HepG2 (cell line): ENCODE results near the gene FEM1C. TPM values are rescaled to one million over a fixed set of nuclear protein-coding genes. Genes with fewer than 3 reads are reported as not detected.

ENCODE experiments used
- ATAC-seq: fragments of 200-7000 bp; cut with Tn5 transposase; 3 replicates; pipeline ENCODE4 v1.9.1; 2020; ENCODE audit warnings: mild to moderate bottlenecking, moderate library complexity
- BruUV-seq: library from RNA; stranded (reverse); fragments of 400-500 nt; replicated peaks from 2 replicates; lab custom pipeline; 2021; lab: Mats Ljungman, UMichigan
- CTCF ChIA-PET: fragments of 300-600 bp; formaldehyde crosslinking; extraction: SDS; loops from one replicate; lab custom pipeline; 2021; ENCODE audit warnings: low total read pairs, inconsistent platforms, low intra/inter-chr PET ratio; lab: Yijun Ruan, JAX
- POLR2A ChIA-PET: fragments of 350-600 bp; sonication (Branson Sonifier 250); formaldehyde crosslinking; loops from one replicate; lab custom pipeline; 2020; ENCODE audit warnings: antibody characterized with exemption, inconsistent platforms; lab: Yijun Ruan, JAX
- DNase-seq: peaks from one replicate; pipeline ENCODE4 v3.0.0-alpha.2; 2015; ENCODE audit warnings: low spot score
- FAIRE-seq: peaks from 3 replicates; lab custom pipeline; 2011; peaks lifted over from hg19 to GRCh38; lab: Jason Lieb, UNC
- H2AFZ ChIP-seq: one replicate; pipeline ENCODE4 v1.6.1; 2011; ENCODE audit warnings: low read length, inconsistent platforms
- H3K27ac ChIP-seq: fragments of 300-600 bp; 3 replicates; pipeline ENCODE4 v1.8.0; 2011; ENCODE audit warnings: mixed run types, mild to moderate bottlenecking, mixed read lengths, low read length, inconsistent platforms; ENCODE audit not compliant: insufficient read depth; ENCODE audit errors: extremely low read length
- H3K27me3 ChIP-seq, 2 experiments: fragments of 200-600 bp in 1 of 2; 2 replicates in 1 of 2; 3 replicates in 1 of 2; pipeline versions ENCODE4 v1.6.0 to v1.8.0; 2011; ENCODE audit warnings: low read length in 2 of 2, mild to moderate bottlenecking in 2 of 2, moderate library complexity in 2 of 2, inconsistent platforms in 1 of 2; ENCODE audit not compliant: insufficient read depth in 2 of 2, control insufficient read depth in 1 of 2
- H3K36me3 ChIP-seq, 2 experiments: fragments of 200-600 bp in 1 of 2; replicated peaks in 1 of 2; 2 replicates in 1 of 2; 3 replicates in 1 of 2; pipeline versions ENCODE4 v1.5.1 to v1.8.0; 2011; ENCODE audit warnings: low read length in 2 of 2, inconsistent platforms in 1 of 2; ENCODE audit not compliant: insufficient read depth in 2 of 2, control insufficient read depth in 1 of 2
- H3K4me1 ChIP-seq: 2 replicates; pipeline ENCODE4 v1.5.1; 2012; ENCODE audit warnings: low read length, inconsistent platforms; ENCODE audit not compliant: insufficient read depth
- H3K4me2 ChIP-seq: 2 replicates; pipeline ENCODE4 v1.6.0; 2011; ENCODE audit warnings: low read depth, low read length, inconsistent platforms
- H3K4me3 ChIP-seq, 3 experiments: fragments of 200-600 bp in 1 of 3; sonication (generic), shearing (Covaris generic) in 1 of 3; replicated peaks in 1 of 3; 2 replicates each; pipeline ENCODE4 v1.5.1; 2011 to 2016; ENCODE audit warnings: low read length in 3 of 3, inconsistent platforms in 2 of 3, low read depth in 2 of 3, mild to moderate bottlenecking in 2 of 3, control low read depth in 1 of 3, mixed read lengths in 1 of 3; ENCODE audit not compliant: insufficient read depth in 1 of 3
- H3K79me2 ChIP-seq: one replicate; pipeline ENCODE4 v1.6.1; 2011; ENCODE audit warnings: low read length, inconsistent platforms; ENCODE audit not compliant: insufficient read depth
- H3K9ac ChIP-seq: 2 replicates; pipeline ENCODE4 v1.6.0; 2011; ENCODE audit warnings: mild to moderate bottlenecking, low read depth, low read length, inconsistent platforms; ENCODE audit not compliant: insufficient read depth
- H3K9me3 ChIP-seq: 2 replicates; pipeline ENCODE4 v1.5.1; 2012; ENCODE audit warnings: mild to moderate bottlenecking, low read length
- H4K20me1 ChIP-seq: 2 replicates; pipeline ENCODE4 v1.6.0; 2011; ENCODE audit warnings: inconsistent platforms, mild to moderate bottlenecking, low read length, moderate library complexity; ENCODE audit not compliant: insufficient read depth
- GATA4 ChIP-seq: sonication (generic); IDR thresholded peaks from 2 replicates; pipeline ENCODE4 v1.6.1; 2016; ENCODE audit warnings: antibody characterized with exemption, low read depth, borderline replicate concordance
- IKZF1 ChIP-seq: fragments of 450-650 bp; IDR thresholded peaks from 2 replicates; pipeline ENCODE4 v1.7.1; 2016
- JUND ChIP-seq: sonication (generic); formaldehyde crosslinking; IDR thresholded peaks from 2 replicates; pipeline ENCODE4 v1.8.0; 2022; ENCODE audit warnings: mild to moderate bottlenecking, missing genetic modification reagents
- MAFK ChIP-seq, 2 experiments: IDR thresholded peaks in 1 of 2; conservative IDR thresholded peaks in 1 of 2; 2 replicates each; pipeline ENCODE4 v1.6.1; 2011; ENCODE audit warnings: improper control_type of control experiment in 2 of 2, low read length in 2 of 2
- XBP1 ChIP-seq: sonication (generic); formaldehyde crosslinking; IDR thresholded peaks from 2 replicates; pipeline ENCODE4 v1.5.0; 2020; ENCODE audit warnings: missing genetic modification reagents
- XRCC5 ChIP-seq: fragments of 200-400 bp; formaldehyde crosslinking; optimal IDR thresholded peaks from 2 replicates; pipeline ENCODE3; 2017; ENCODE audit warnings: mild to moderate bottlenecking, low read length
- YEATS2 ChIP-seq: sonication (generic); formaldehyde crosslinking; IDR thresholded peaks from 2 replicates; pipeline ENCODE4 v1.4.0; 2020; ENCODE audit warnings: missing genetic modification reagents, borderline replicate concordance
- YEATS4 ChIP-seq: sonication (generic); formaldehyde crosslinking; IDR thresholded peaks from 2 replicates; pipeline ENCODE4 v1.4.0; 2020; ENCODE audit warnings: missing genetic modification reagents, borderline replicate concordance
- ZNF788 ChIP-seq: sonication (generic); formaldehyde crosslinking; IDR thresholded peaks from 2 replicates; pipeline ENCODE4 v1.5.0; 2020; ENCODE audit warnings: mild to moderate bottlenecking, missing genetic modification reagents, borderline replicate concordance
- WGBS: methylation state at CpG from one replicate; pipeline ENCODE4 v1.1.6; 2017; ENCODE audit warnings: low lambda C conversion rate; 5-methylcytosine and 5-hydroxymethylcytosine counted together
- in situ Hi-C: cut with HindIII; loops from 2 replicates; pipeline ENCODE4 v1.10.0; 2017; ENCODE audit warnings: low pct_unique_long_range_greater_than_20kb; ENCODE audit not compliant: extremely low pct_ligation_motif_present
- intact Hi-C: fragments of 100-400 bp; cut with micrococcal nuclease; formaldehyde crosslinking; loops from one replicate; pipeline ENCODE4 v1.10.0; 2022; ENCODE audit not compliant: unreplicated experiment
- polyA plus RNA-seq, 8 experiments: library from polyadenylated mRNA; depleted of rRNA in 3 of 8; stranded (reverse) in 7 of 8; unstranded in 1 of 8; fragments of >200 nt; fragmentation: Illumina TruSeq in 4 of 8; extraction: Trizol in 4 of 8; gene quantifications; 2 replicates each; pipeline versions ENCODE4 v1.2.1 to v1.2.3, GENCODE V29; 2011 to 2016; ENCODE audit warnings: low read depth in 4 of 8, missing spikeins in 1 of 8, mixed read lengths in 1 of 8; ENCODE audit not compliant: insufficient read depth in 1 of 8
- total RNA-seq, 5 experiments: library from RNA; depleted of rRNA; stranded (reverse); fragments of >200 nt; fragmentation: Illumina TruSeq; extraction: Trizol; gene quantifications; 2 replicates each; pipeline ENCODE4 v1.2.3, GENCODE V29; 2016; ENCODE audit warnings: low read depth in 1 of 5
- TF ChIP-seq, protein P1 (sequence below), 2 experiments: fragments of 450-650 bp in 1 of 2; sonication (generic) in 1 of 2; formaldehyde crosslinking; IDR thresholded peaks; 2 replicates each; pipeline versions ENCODE4 v1.5.0 to v1.8.0; 2020 to 2022; ENCODE audit warnings: mild to moderate bottlenecking in 1 of 2, missing genetic modification reagents in 1 of 2
- TF ChIP-seq, protein P2 (sequence below): sonication (generic); formaldehyde crosslinking; IDR thresholded peaks from 2 replicates; pipeline ENCODE4 v1.5.1; 2020; ENCODE audit warnings: mild to moderate bottlenecking, missing genetic modification reagents, borderline replicate concordance

Gene FEM1C
- total and polyA plus RNA-seq, 2 of the 13 experiments (the other 11 are each of a cell fraction or from before 2014, with no cell fraction given), result 5.5 to 8.3 TPM

DNA sequence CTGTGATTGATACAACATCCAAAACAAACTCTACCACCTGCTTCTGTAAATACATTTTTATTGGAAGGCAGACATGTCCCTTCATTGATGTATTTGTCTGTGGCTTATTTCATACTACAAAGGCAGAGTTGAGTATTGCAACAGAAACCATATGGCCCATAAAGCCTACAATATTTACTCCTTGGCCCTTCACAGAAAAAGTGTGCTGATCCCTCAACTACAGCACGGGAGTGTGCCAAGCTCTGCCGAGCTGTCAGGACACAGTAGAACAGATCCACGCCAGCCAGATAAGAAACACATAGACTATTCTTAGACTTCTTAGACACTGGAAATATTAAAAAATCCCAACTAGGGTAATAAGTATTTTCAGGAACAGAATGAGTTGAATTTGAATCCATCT is 44.5 kb upstream of the FEM1C start:
- no peak for FAIRE-seq
- Histone ChIP-seq H3K4me3 (no peak overlapping the region), H4K20me1 (no peaks in the 10 kb centered on the region), H3K9ac (no peak overlapping the region), H3K36me3 (no peaks in the 10 kb centered on the region), H3K27ac (no peak overlapping the region), H3K79me2 (no peaks in the 10 kb centered on the region), H2AFZ (no peak overlapping the region), H3K4me1 (no peaks in the 10 kb centered on the region), H3K4me2 (no peak overlapping the region), H3K9me3 (no peaks in the 10 kb centered on the region), H3K27me3 (no peaks in the 10 kb centered on the region)
- ATAC-seq, result no peak
- no peak for TF ChIP-seq JUND (CRISPR knock-in tag)
- TF ChIP-seq YEATS4 (CRISPR knock-in tag), result no peak
- TF ChIP-seq XBP1 (CRISPR knock-in tag), result no peak
- TF ChIP-seq, protein P1, sequence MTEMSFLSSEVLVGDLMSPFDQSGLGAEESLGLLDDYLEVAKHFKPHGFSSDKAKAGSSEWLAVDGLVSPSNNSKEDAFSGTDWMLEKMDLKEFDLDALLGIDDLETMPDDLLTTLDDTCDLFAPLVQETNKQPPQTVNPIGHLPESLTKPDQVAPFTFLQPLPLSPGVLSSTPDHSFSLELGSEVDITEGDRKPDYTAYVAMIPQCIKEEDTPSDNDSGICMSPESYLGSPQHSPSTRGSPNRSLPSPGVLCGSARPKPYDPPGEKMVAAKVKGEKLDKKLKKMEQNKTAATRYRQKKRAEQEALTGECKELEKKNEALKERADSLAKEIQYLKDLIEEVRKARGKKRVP (CRISPR knock-in tag; IDR thresholded peaks at IDR 0.05), result no peak
- TF ChIP-seq IKZF1, result no peak
- ChIA-PET POLR2A (no interaction called here), CTCF (no interaction called here)
- no peak for DNase-seq
- in situ Hi-C loops, result loop anchor here (5.0 kb wide), 2 partner anchors 42 to 277 kb away; no protein-coding TSS in a partner anchor
- BruUV-seq, result no TSS peak
- 6% methylated on average over 3 of the region's 3 CpGs for WGBS
- intact Hi-C loops, result loop anchor here (5.0 kb wide), 1 partner anchor 492 kb away; no protein-coding TSS in a partner anchor

DNA sequence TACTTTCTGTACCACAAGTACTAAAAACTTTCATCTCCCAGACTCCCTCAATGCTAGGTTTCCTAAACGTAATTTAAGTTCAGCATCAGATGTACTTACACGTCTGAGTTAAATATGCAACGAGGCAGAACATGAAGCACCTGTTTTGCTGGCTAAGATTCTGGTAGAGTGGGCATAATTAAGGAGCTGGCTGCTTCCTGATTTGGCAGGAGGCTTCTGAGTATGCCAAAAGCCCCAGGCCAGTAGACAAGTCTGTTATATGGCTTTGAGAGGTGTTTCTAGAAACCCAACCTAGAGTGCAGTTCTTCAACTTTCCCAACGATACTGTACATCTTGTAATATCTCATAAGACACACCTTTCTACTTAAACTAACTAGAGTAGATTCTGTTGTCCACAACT is 44.1 kb upstream of the FEM1C start:
- Histone ChIP-seq H4K20me1 (no peaks in the 10 kb centered on the region), H3K9ac (no peak overlapping the region), H3K36me3 (no peaks in the 10 kb centered on the region), H2AFZ (no peak overlapping the region), H3K27me3 (no peaks in the 10 kb centered on the region), H3K27ac (no peak overlapping the region), H3K4me1 (no peaks in the 10 kb centered on the region), H3K79me2 (no peaks in the 10 kb centered on the region), H3K4me3 (no peak overlapping the region), H3K4me2 (no peak overlapping the region), H3K9me3 (no peaks in the 10 kb centered on the region)
- DNase-seq (no peak), FAIRE-seq (no peak), ATAC-seq (no peak)
- in situ Hi-C loops (loop anchor here (5.0 kb wide), 2 partner anchors 41 to 276 kb away; no protein-coding TSS in a partner anchor), intact Hi-C loops (loop anchor here (5.0 kb wide), 1 partner anchor 491 kb away; no protein-coding TSS in a partner anchor)
- POLR2A ChIA-PET, result no interaction called here
- no TSS peak for BruUV-seq
- 17% methylated on average over 4 of the region's 4 CpGs for WGBS
- CTCF ChIA-PET, result interaction anchor here (1.0 kb wide), 1 partner anchor 279 kb away, joined by 3 read pairs; no protein-coding TSS in a partner anchor
- TF ChIP-seq ZNF788 (CRISPR knock-in tag) (no peak), MAFK (conservative IDR thresholded peaks at IDR 0.05 in 1 of 2, IDR thresholded peaks at IDR 0.05 in 1 of 2; ENCODE audit: low read length in 2 of 2) (no peak), YEATS2 (CRISPR knock-in tag) (no peak), XRCC5 (no peak), GATA4 (no peak)
- TF ChIP-seq, protein P2, sequence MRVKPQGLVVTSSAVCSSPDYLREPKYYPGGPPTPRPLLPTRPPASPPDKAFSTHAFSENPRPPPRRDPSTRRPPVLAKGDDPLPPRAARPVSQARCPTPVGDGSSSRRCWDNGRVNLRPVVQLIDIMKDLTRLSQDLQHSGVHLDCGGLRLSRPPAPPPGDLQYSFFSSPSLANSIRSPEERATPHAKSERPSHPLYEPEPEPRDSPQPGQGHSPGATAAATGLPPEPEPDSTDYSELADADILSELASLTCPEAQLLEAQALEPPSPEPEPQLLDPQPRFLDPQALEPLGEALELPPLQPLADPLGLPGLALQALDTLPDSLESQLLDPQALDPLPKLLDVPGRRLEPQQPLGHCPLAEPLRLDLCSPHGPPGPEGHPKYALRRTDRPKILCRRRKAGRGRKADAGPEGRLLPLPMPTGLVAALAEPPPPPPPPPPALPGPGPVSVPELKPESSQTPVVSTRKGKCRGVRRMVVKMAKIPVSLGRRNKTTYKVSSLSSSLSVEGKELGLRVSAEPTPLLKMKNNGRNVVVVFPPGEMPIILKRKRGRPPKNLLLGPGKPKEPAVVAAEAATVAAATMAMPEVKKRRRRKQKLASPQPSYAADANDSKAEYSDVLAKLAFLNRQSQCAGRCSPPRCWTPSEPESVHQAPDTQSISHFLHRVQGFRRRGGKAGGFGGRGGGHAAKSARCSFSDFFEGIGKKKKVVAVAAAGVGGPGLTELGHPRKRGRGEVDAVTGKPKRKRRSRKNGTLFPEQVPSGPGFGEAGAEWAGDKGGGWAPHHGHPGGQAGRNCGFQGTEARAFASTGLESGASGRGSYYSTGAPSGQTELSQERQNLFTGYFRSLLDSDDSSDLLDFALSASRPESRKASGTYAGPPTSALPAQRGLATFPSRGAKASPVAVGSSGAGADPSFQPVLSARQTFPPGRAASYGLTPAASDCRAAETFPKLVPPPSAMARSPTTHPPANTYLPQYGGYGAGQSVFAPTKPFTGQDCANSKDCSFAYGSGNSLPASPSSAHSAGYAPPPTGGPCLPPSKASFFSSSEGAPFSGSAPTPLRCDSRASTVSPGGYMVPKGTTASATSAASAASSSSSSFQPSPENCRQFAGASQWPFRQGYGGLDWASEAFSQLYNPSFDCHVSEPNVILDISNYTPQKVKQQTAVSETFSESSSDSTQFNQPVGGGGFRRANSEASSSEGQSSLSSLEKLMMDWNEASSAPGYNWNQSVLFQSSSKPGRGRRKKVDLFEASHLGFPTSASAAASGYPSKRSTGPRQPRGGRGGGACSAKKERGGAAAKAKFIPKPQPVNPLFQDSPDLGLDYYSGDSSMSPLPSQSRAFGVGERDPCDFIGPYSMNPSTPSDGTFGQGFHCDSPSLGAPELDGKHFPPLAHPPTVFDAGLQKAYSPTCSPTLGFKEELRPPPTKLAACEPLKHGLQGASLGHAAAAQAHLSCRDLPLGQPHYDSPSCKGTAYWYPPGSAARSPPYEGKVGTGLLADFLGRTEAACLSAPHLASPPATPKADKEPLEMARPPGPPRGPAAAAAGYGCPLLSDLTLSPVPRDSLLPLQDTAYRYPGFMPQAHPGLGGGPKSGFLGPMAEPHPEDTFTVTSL, result no peak
